GM18517 (cell line): ENCODE results near the gene PGM5.

Source experiments
- ATAC-seq: cut with Tn5 transposase; IDR thresholded peaks from one replicate; pipeline ENCODE4 v1.9.1; 2021; ENCODE audit warnings: mild to moderate bottlenecking, moderate library complexity; ENCODE audit not compliant: unreplicated experiment

The PGM5 gene

GRCh38 chr9:68530618-68531017 is 174.2 kb downstream of the PGM5 start:
- ATAC-seq, result no peak

- ATAC-seq, result no peak
Measured at GRCh38 chr9:68532131-68532530, 175.7 kb downstream of the PGM5 start.

- ATAC-seq, result no peak
Measured at GRCh38 chr9:68533678-68534077, 177.3 kb downstream of the PGM5 start.

- ATAC-seq, result no peak
Measured at GRCh38 chr9:68536876-68537615, 180.6 kb downstream of the PGM5 start.

- no peak for ATAC-seq
Measured at GRCh38 chr9:68537616-68537880, 181.1 kb downstream of the PGM5 start.

GRCh38 chr9:68538200-68538599 is 181.8 kb downstream of the PGM5 start:
- ATAC-seq, result no peak

- no peak for ATAC-seq
Measured at GRCh38 chr9:68540712-68541535, 184.5 kb downstream of the PGM5 start, which contains the start of gene TMEM252. TMEM252 (minus strand) TSS chr9:68540883; CDS start chr9:68540814, 69 bp downstream.

- ATAC-seq, result no peak
Measured at GRCh38 chr9:68541568-68541967, 185.2 kb downstream of the PGM5 start.

- peak; percentile 48 for ATAC-seq
Measured at GRCh38 chr9:68545033-68545705, 188.8 kb downstream of the PGM5 start.

GRCh38 chr9:68546596-68547390 is 190.4 kb downstream of the PGM5 start:
- ATAC-seq, result peak; percentile 83

GRCh38 chr9:68547417-68547816 is 191.0 kb downstream of the PGM5 start:
- no peak for ATAC-seq

- ATAC-seq, result no peak
Measured at GRCh38 chr9:68548241-68548640, 191.8 kb downstream of the PGM5 start.

- ATAC-seq, result no peak
Measured at GRCh38 chr9:68551191-68551590, 194.8 kb downstream of the PGM5 start.

GRCh38 chr9:68552700-68553476 is 196.5 kb downstream of the PGM5 start:
- ATAC-seq, result no peak

GRCh38 chr9:68555437-68556150 is 199.2 kb downstream of the PGM5 start:
- ATAC-seq, result no peak

GRCh38 chr9:68558545-68558944 is 202.1 kb downstream of the PGM5 start:
- no peak for ATAC-seq

- ATAC-seq, result no peak
Measured at GRCh38 chr9:68560071-68560844, 203.8 kb downstream of the PGM5 start.

- ATAC-seq, result no peak
Measured at GRCh38 chr9:68562461-68562860, 206.1 kb downstream of the PGM5 start.

- no peak for ATAC-seq
Measured at GRCh38 chr9:68567565-68567964, 211.2 kb downstream of the PGM5 start.
